Activated CD8-positive, alpha-beta memory T cell treated with anti-CD3 and anti-CD28 coated beads for 4 hours (primary cell): ENCODE results near the gene ZDHHC4.
"Not testable (repeated sequence)": the region's sequence is repeated elsewhere in the genome, so short reads cannot be mapped to it uniquely, and the experiment has no call there.

Experiments used
- DNase-seq, 2 donors: peaks; one replicate each; pipeline ENCODE4 v3.0.0-alpha.2; 2020; ENCODE audit warnings: low read depth in 2 of 2

ZDHHC4 gene

DNA sequence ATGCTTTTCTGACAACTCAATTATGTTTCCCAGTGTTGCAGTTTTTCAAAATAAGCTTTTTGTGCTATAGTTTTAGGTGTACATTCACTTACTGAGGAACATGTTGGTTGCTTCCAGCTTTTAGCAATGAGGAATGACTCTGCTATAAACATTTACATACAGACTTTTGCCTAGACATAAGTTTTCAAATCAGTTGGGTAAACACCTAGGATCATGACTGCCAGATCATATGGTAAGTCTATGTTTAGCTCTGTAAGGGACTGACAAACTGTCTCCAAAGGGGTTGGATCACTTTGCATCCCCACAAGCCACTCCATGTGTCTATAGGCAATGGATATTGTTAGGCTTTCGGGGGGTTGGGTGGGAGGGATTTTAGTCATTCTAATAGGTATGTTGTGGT lies 15.1 kb upstream of the ZDHHC4 start:
- no peak for DNase-seq

DNA sequence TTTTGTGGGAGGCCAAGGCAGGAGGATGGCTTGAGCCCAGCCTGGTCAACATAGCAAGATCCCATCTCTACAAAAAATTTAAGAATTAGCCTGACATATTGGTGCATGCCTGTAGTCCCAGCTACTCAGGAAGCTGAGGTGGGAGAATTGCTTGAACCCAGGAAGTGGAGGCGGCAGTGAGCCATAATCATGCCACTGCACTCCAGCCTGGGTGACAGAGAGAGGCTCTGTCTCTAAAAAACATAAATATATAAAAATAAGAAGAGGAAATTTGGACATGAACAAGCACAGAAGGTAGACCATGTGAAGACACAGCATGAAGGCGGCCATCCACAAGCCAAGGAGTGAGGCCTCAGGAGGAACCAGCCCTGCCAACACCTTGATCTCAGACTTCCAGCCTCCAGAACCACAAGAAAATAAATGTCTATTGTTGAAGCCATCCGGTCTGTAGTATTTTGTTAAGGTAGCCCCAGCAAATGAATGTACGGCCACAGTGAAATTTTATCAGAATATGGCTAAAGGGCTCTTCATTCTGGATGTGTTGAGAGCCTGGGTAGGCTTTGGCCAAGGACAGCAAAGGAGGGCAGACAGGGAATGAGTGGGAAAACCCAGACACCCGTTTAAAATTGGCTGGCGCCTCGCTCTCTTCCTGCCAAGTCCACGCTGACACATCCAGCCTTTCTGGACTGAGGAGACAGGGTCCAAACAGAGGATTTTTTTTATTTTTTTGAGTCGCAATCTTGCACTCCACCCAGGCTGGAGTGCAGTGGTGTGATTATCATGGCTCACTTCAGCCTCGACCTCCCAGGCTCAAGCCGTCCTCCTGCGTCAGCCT lies 13.1 kb upstream of the ZDHHC4 start:
- DNase-seq, result no peak

DNA sequence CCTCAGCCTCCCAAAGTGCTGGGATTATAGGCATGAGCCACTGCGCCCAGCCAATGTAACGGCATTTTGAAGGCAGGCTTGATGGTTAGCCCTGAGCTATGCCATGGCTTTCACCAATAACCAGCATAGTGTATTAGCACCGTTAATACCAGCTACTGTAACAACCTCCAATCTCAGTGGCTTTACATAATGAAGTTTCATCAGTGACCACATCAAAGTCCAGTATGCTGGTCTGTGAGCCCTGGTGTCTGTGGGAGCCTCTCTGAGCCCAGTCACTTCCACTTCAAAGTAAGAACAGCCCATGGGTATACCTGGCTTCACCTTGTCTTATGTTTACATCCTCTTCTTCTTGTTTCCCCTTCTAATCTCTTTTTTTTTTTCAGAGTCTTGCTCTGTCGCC lies 11.6 kb upstream of the ZDHHC4 start:
- DNase-seq, result no peak

DNA sequence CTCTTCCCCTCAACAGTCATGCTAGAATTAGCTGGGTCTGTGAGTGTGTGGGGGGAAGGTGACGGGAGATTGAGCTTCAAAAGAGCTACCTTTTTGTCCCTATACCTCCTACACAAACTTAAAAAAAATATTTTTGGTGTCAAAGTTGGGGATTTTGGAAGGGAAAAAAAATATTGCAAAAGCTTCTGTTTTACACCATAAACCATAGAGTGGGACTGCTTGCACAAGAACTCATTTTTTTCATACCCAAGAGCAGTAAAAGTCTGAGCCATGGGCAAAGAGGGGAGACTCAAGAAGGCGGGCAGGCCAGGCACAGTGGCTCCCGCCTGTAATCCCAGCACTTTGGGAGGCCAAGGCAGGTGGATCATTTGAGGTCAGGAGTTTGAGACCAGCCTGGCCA lies 9.4 kb upstream of the ZDHHC4 start:
- no peak for DNase-seq

DNA sequence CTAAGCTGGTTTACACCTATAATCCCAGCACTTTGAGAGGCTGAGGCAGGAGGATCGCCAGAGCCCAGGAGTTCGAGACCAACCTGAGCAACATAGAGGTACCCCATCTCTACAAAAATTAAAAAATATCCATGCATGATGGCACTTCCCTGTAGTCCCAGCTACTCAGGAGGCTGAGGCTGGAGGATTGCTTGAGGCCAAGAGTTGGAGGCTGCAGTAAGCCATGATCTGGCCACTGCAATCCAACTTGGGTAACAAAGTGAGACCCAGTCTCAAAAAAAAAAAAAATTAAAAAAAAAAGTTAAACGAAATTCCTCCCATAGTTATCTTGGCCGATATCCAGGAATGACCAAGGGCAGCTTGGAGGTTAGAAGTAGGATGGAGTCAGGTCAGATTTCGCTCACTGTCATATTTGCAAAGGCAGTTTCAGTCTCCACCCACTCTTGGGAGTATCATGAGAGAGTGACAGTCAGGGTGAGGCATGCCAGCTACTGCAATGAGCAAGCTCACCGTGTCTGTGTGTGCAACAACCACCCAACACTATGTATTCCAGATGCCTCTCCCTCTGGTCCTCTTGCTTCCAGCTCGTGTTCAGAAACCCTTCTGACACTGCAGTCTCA lies 6.0 kb upstream of the ZDHHC4 start:
- DNase-seq, result no peak

DNA sequence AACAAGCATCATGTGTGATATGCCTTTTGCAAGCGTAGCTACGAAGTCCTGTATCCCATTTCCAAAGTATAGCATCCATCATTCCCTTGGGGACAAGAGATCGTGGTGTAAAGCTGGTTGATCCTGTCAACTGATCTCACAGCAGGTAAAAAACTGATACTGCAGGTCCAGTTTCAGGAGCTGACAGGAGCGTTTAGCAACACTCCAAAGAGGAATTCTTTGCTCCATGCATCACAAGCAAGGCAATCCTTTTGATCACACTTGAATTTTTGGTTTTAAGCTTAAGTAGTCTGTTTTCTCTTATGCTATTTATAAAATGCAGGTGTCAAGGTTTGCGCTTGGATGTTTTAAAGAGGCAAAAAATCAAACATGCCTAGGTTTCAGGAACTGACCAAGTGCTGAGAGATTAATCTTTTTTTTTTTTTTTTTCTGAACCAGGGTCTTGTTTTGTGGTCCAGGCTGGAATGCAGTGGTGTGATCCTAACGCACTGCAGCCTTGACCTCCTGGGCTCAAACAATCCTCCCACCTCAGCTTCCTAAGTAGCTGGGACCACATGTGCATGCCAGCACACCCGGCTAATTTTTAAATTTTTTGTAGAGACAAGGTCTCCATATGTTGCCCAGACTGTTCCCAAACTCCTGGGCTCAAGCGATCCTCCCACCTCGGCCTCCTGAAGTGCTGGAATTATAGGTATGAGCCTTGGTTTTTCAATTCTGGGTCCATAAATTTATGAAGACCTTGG lies 1.8 kb upstream of the ZDHHC4 start:
- no peak for DNase-seq

DNA sequence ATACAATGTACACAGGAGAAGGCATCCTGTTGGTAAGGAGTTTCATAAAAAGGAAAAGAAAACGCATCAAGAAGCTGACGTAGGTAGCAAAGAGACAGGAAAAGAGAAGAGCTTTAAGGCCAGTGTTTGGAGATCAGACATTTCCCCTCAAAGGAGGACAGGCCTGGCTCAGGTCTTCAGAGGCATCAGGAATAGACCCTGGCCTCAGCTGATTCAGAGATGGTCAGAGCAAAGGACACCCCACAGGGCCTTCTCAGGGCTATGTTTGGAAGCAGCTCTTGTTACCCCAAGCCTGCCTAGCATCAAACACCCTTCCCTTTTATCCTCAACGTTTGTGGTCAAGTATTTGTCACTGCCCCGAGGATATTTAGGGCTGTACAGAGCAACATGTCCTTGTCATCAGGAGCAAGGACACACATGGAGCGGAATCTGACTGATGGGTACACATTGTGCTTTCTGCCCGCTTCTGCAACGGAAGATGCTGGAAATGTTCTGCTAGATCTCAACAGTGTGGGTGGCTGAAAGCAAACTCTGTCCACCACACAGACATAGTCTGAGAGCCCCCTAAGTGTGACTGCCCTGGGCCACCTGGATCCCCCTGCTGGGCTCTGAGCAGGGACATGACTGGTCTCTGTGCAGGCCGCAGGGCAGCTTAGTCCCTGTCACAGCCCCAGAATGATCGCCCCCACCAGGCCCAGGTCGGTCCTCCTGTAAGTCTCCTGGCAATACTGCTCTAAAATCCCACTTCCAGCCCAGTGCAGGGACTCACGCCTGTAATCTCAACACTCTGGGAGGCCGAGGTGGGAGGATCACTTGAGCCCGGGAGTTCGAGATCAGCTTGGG lies 1.0 kb upstream of the ZDHHC4 start:
- DNase-seq, result no peak

DNA sequence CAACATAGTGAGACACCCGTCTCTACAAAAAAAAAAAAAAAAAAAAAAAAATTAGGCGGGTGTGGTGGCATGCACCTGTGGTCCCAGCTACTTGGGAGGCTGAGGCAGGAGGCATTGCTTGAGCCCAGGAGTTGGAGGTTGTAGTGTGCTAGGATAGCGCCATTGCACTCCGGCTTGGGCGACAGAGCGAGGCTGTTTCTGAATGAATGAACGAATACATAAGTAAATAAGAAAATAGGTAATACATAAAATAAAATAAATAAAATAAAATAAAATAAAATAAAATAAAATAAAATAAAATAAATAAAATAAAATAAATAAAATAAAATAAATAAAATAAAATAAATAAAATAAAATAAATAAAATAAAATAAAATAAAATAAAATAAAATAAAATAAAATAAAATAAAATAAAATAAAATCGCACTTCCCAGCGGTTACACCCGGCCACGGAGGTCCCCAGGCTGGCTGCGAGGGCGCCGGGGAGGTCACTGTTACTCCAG lies 336 bp upstream of the ZDHHC4 start:
- not testable (repeated sequence) for DNase-seq

DNA sequence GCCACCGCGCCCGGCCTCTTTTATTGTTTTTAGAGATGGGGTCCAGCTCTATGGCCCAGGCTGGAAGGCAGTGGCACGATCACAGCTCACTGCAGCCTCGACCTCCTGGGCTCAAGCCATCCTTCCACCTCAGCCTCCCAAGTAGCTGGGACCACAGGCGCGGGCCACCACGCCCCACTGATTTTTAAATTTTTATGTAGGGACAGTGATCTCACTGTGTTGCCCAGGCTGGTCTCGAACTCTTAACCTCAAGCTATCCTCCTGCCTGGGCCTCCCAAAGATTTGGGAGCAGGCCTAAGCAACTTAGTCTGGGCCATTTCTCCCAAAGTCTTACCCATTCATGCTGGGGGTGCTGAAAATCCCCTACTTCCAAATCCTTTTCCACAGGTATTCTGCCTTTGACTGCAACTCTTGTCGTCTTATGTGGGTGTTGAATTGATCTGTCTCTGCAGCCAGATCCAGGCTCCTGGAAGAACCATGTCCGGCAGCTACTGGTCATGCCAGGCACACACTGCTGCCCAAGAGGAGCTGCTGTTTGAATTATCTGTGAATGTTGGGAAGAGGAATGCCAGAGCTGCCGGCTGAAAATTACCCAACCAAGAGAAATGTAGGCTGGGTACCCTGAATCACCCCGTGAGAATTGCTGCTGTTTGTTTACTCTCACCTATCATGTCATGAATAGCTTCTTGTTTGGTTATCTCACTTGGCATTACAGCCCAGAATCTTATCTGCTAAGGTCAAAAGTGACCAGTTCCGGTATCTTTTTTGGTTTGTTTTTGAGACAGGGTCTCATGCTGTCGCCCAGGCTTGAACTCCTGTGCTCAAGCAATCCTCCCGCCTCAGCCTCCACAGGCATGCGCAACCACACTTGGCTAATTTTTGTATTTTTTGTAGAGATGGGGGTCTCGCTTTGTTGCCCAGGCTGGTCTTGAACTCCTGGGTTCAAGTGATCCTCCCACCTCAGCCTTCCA lies 1.1 kb downstream of the ZDHHC4 start:
- DNase-seq, result no peak

DNA sequence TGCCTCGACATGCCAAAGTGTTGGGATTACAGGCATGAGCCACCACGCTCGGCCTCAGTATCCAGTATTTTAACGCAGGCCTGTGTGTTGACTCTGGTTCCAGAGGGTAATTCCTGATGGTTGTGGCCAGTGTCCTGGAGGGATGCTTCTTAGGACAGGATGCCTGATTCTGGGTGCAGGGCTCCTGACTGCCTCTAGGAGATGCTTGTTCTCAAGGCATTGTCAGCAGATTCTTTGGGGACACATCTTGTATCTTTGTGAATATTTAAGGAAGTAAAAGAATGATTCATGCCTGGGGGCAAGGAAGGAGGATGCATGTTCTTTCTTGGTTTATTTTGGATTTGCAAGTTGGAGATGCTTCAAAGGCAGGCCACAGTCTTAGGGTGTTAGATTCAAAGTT lies 2.2 kb downstream of the ZDHHC4 start:
- no peak for DNase-seq

DNA sequence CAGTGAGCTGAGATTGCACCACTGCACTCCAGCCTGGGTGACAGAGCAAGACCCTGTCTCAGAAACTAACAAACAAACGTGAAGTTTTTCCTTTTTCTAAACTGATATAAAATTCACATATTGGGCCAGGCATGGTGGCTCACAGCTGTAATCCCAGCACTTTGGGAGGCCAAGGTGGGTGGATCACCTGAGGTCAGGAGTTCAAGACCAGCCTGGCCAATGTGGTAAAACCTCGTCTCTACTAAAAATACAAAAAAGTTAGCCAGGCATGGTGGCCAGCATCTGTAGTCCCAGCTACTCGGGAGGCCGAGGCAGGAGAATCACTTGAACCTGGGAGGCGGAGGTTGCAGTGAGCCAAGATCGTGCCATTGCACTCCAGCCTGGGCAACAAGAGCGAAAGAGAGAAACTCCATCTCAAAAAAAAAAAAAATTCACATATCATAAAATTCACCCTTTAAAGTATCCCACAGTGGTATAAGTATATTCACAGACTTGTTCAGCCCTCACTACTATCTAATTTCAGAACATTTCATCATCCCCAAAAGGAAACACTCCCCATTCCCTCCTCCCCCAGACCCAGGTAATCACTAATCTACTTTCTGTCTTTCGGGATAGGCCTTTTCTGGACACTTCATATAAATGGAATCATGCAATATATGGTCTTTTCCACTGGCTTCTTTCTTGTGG lies 8.6 kb downstream of the ZDHHC4 start:
- DNase-seq, result not testable (repeated sequence)

DNA sequence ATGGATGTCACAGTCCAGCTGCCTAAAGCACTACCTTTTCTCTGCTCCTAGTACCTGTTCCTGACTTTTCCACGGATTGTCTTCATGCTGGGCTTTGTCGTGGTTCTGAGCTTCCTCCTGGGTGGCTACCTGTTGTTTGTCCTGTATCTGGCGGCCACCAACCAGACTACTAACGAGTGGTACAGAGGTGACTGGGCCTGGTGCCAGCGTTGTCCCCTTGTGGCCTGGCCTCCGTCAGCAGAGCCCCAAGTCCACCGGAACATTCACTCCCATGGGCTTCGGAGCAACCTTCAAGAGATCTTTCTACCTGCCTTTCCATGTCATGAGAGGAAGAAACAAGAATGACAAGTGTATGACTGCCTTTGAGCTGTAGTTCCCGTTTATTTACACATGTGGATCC lies 11.3 kb downstream of the ZDHHC4 start:
- DNase-seq, result no peak

DNA sequence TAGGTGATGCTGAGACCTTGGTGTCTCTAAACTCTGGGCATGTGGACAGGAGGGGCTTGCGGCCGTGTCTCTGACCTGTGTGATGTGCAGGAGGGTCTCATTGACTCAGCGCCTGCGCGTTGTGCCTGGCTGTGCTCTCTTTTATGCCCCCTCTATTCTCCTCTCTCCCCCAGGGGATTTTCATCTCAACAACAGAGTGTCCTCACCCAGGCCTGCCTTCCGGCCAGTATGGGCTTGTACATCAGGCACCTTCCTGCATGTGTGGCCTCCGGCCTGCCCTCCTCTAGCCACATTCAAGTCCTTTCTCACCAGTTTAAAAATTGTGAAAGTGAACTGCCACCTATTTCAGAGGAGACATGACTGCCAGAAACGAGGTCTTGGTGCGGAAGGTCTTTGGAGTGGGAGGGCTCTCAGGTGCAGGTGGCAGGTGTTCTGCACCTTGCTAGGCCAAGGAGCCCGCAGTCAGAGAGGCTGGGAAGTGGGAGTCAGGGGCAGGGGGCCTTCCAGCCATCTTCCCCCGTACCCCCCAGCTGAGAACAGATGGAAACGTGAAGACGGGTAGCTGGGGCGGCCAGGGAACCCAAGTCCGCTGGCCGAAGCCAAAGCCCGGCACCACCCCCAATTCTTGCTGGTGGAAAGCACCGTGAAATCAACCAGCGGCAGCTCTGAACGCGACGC lies 12.0 kb downstream of the ZDHHC4 start:
- no peak for DNase-seq

DNA sequence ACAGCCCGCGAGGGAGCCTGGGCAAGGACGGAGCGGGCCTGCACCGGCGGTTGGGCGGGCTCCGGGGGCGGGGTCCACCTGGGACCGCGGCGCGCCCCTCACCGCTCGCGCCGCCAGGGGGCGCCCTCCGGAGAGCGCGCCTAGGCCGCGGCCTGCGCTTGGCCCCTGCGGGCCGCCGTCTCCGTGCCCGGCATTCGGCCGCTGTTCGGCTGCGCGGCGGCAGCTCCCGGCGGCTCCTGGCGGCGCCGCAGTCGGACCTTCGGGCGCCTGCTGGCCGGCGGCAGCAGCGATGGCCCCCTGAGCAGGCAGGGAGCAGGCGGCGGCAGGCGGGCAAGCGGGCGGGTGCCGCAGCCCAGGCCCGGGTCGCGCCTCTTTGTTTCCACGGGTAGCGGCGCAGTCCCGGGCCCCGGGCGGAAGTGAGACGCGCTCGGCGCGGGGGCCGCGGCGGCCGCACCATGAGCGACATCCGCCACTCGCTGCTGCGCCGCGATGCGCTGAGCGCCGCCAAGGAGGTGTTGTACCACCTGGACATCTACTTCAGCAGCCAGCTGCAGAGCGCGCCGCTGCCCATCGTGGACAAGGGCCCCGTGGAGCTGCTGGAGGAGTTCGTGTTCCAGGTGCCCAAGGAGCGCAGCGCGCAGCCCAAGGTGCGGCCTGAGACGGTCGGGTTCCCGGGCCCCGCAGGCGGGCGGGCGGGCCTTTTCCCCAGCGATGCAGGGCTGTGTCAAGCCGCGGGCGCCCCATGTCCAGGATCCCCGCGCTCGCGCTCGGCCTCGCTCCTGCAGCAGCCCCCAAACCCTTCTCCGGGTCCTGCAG lies 12.8 kb downstream of the ZDHHC4 start, which contains the start of gene INTS15:
INTS15 (plus strand) TSS at position 193 of the 816 bp plus-strand sequence; CDS start at position 456, 263 bp downstream.
- DNase-seq, result peak; percentile 55 to 57

DNA sequence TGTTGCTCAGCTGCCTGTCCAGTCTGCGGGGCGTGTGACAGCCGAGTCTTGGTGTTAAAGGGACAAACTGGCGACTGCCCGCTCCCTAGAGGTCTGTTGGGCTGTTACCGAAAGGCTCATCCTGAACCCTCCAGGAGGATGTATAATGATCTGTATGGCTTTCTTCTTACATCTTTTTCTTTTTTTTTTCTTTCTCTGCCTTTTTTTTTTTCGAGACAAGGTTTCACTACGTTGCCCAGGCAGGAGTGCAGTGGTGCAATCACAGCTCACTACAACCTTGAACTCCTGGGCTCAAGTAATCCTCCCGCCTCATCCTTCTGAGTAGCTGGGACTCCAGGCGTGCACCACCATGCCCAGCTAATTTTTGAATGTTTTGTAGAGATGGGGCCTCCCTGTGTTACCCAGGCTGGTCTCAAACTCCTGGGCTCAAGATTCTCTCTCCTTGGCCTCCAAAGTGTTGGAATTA lies 13.4 kb downstream of the ZDHHC4 start:
- no peak for DNase-seq

DNA sequence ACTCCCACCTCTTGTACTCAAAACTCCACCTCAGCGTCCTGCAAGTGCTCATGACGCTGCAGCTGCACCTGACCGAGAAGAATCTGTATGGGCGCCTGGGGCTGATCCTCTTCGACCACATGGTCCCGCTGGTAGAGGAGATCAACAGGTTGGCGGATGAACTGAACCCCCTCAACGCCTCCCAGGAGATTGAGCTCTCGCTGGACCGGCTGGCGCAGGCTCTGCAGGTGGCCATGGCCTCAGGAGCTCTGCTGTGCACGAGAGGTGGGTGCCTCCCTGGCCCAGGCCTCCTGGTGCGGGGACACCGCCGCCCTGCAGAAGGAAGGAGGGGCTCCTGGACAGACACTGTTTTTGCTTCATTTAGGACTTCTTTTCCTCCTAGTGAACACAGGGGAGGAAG lies 22.8 kb downstream of the ZDHHC4 start:
- no peak for DNase-seq

DNA sequence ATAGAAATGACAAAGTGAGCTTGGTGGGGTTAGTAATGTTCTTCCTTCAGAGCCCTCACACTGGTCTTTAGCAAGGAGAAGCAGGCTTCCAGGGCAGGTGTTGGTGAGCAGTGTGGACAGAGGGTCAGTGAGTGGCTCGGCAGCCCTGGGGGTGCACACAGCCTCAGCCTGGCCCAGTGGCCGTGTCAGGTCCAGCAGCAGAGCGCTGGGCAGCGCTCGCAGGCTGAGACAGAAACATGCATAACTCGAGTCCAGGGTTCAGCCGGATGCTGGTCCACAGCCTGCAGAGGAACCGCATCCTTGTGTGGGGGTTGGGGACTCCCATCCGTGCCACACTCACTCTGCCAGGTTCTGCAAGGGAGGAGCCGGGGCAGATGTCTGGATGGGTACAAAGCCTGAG lies 27.2 kb downstream of the ZDHHC4 start:
- DNase-seq, result no peak
